ENCODE data around the gene EIF4EBP2.

GRCh38 chr10:70418229-70418628 lies 14.3 kb downstream of the EIF4EBP2 start:
- TF ChIP-seq CTCF (IDR thresholded peaks at IDR 0.05) (no peak), MAZ (IDR thresholded peaks at IDR 0.05; ENCODE audit: borderline replicate concordance, low read depth, low read length) (no peak), MAX (IDR thresholded peaks at IDR 0.05) (no peak), MAFK (IDR thresholded peaks at IDR 0.05; ENCODE audit: partially characterized antibody) (no peak), POLR2A (IDR thresholded peaks at IDR 0.05; ENCODE audit: low read length) (no peak), KDM1A (IDR thresholded peaks at IDR 0.05; ENCODE audit: low read depth) (no peak), HOXA7 (CRISPR knock-in tag; IDR thresholded peaks at IDR 0.05) (no peak), PBX3 (IDR thresholded peaks at IDR 0.05) (no peak), CHD2 (IDR thresholded peaks at IDR 0.05; ENCODE audit: low read length, partially characterized antibody) (no peak), REST (IDR thresholded peaks at IDR 0.05) (no peak), HMGXB4 (CRISPR knock-in tag; IDR thresholded peaks at IDR 0.05; ENCODE audit: borderline replicate concordance) (no peak), MYC (IDR thresholded peaks at IDR 0.05; ENCODE audit: borderline replicate concordance, low read length) (no peak), EP300 (IDR thresholded peaks at IDR 0.05) (no peak)
